ENCODE data around the gene OLA1.

- TF ChIP-seq CTCF (IDR thresholded peaks at IDR 0.05; ENCODE audit: insufficient read depth, low read length) (no peak), GABPA (IDR thresholded peaks at IDR 0.05; ENCODE audit: low read depth) (no peak), POLR2AphosphoS5 (IDR thresholded peaks at IDR 0.05; ENCODE audit: low read depth) (no peak)
Observed at GRCh38 chr2:174044556-174044955, 203.8 kb downstream of the OLA1 start.
